Testis (tissue), 2 donors: ENCODE results near the gene CAVIN2.

ENCODE experiments used
- CTCF ChIP-seq, 3 experiments: fragments of 450-650 bp in 2 of 3; fragments of 200-600 bp in 1 of 3; sonication (generic) in 1 of 3; IDR thresholded peaks; one replicate each; pipeline ENCODE4 v1.5.1; 2016 to 2019; ENCODE audit warnings: antibody characterized with exemption in 3 of 3, mild to moderate bottlenecking in 2 of 3, moderate library complexity in 1 of 3
- POLR2A ChIP-seq: fragments of 450-650 bp; IDR thresholded peaks from one replicate; pipeline ENCODE4 v1.6.1; 2017; ENCODE audit warnings: antibody characterized with exemption, mild to moderate bottlenecking, moderate library complexity

- no peak for TF ChIP-seq POLR2A
- no peak for TF ChIP-seq CTCF (IDR thresholded peaks at IDR 0.05)
Measured at GRCh38 chr2:191854382-191855372, 7.8 kb upstream of the CAVIN2 start.
